Femur (tissue), 1 donor: Measurements from ENCODE around the gene ZMAT3.

Source experiments
- DNase-seq: peaks from one replicate; pipeline ENCODE4 v3.0.0-alpha.2; 2017

Gene ZMAT3

DNA sequence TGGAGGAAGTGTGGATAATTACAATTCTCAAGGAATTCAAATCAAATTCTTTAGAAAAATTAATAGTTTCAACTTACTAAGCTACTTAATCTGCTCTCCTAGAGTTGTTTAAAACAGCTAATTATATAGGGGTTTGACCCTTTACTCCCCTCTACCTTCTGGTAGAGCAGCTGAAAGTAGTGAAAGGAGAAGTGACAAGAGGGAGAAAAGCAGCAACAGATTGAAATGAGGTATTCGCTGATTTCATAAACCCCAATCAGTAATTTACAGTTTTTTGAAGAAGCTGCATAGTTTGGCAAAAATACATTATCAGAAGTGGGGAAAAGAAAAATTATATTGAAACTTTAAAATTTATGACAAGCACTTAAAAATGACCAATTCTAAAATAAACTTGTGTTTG is 52.8 kb downstream of the ZMAT3 start:
- no peak for DNase-seq

DNA sequence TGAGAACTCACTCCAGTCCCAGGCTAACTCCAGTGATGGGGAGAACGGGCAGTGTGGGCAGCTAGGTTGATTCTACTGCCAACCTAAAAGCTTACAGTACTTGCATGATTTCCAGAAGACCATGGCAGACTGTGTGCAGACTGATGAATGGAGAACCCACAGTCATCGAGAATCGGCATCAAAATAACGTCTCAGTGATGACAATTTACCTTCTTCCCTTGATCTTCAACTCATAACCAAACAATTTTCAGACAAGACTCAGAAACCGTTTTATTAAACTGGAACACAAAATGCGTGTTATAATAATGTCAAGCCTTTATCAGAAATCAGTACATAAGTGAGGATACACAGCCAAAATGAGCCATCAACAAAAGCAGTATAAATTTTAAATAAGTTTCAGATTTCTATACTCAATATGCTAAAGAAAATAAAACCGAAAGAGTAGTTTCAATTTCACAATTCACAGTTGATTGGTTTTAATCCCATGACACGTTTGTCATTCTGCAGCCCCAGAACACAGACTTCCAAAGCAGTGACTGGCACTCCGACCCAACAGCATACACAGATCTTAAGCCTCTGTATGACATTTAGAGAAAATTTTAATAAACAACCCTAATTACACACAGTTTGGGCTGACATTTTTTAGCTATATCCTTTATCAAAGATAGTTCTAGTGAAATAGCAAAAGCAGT is 54.5 kb downstream of the ZMAT3 start:
- no peak for DNase-seq

DNA sequence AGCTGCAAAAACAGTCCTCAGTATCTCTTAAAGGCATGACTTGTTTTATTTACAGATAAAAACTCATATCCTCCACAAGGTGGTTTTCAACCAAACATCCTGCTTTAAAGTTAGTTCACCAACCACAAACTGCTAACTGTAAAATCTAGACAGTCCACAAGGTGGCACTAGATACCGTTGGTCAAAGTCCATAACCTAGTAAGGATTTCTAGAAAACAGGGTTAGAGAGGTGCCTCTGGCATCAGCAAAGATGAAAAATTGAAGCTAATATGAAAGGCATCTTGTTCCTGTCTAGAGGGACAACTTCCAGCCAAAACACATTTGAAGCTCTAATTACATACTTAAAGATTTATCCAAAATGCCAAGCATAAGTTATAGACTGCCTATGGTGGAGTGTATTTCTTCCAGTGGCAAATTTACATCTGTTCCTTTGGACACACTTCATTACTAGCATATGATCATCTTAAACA is 56.0 kb downstream of the ZMAT3 start:
- peak; percentile 51 for DNase-seq

DNA sequence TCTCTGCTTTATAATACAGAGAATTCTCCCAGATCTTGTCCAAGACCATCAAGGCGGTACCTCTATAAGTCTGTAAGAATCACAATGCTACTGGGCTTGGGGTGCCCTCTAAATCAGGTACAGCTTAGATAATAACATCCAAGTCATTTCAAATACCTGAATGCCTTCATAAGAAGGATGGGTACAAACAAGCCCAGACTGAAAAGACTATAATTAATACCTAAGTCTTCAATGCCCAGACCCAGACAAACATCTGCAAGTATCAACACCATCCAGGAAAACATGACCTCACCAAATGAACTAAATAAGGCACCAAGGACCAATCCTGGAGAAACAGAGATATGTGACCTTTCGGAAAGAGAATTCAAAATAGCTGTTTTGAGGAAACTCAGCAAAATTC is 65.9 kb downstream of the ZMAT3 start:
- no peak for DNase-seq

GRCh38 chr3:179005213-179005612 is 66.4 kb downstream of the ZMAT3 start:
- no peak for DNase-seq

DNA sequence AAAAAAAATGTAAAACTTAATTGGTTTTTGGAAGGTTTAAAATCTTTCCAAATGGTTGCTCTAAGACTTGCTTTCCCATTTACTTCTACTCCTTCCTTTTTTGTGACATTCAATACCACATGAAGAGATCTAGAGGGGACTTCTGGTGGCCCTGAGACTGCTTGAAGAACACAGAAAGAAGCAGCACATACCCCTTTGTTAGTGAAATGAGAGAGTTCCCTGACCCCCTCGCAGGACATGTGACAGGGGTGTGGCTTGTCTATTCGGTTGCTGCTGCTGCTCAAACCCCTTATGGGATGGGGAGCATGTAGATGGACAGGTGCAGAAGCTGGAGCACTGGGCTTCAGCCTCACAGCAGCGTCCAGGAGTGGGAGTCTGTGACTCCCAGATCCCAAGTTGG is 71.0 kb downstream of the ZMAT3 start:
- DNase-seq = no peak

GRCh38 chr3:179000144-179000543 is 71.5 kb downstream of the ZMAT3 start:
- DNase-seq = no peak

GRCh38 chr3:178996399-178996798 is 75.2 kb downstream of the ZMAT3 start:
- no peak for DNase-seq

DNA sequence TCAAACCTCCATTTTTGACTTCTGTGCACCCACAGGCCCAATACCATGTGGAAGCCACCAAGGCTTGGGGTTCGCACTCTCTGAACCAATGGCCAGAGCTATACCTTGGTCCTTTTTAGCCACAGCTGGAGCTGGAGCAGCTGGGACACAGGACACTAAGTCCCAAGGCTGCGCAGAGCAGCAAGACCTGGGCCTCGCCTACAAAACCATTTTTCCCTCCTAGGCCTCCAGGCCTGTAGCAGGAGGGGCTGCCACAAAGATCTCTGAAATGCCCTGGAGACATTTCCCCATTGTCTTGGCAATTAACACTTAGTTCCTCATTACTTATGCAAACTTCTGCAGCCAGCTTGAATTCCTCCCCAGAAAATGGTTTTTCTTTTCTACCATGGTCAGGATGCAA is 81.3 kb downstream of the ZMAT3 start:
- no peak for DNase-seq

DNA sequence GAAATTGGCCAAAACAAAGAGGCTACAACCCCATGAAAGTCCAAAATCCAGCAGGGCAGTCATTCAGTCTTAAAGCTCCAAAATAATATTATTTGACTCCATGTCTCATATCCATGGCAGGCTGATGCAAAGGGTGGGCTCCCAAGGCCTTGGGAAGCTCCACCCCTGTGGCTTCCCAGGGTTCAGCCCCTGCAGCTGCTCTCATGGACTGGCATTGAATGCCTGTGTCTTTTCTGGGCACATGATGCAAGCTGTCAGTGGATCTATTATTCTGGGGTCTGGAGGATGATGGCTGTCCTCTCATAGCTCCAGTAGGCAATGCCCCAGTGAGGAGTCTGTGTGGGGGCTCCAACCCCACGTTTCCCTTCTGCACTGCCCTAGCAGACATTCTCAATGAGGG is 81.8 kb downstream of the ZMAT3 start:
- DNase-seq = no peak

DNA sequence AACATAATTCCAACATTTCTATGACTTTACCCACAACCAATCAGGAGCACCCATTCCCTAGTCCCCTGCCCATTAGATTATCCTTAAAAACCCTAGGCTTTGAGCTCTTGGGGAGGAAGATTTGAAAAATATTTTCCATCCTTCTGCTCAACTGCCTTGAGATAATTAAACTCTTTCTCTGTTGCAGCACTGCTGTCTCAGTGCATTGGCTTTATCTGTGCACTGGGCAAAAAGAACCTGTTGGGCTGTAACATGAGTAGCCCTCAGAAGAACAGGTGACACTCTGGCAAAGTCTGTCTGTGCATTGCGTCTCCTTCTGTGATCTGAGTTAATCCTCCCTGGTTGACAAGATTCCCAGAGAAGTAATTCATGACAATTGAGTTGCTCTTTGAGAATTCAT is 83.9 kb downstream of the ZMAT3 start:
- DNase-seq = no peak

DNA sequence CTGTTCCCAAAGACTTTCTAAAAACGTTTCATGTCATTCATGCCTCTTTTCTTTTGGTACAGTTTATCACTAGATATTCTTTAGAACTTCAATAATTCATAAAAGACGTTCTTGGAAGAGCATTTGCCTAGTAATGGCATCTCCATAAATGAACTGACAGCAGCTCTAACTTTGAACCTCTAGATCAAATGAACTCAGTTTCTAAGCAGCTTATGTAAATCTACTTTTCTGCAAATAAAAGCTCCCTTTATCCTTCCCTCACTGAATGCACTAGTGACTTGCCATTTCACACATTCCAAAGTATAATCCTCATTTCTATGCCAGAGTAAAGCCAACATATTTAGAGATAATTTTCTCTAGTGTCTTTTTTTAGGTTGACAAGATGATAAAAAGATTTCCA is 85.2 kb downstream of the ZMAT3 start:
- DNase-seq = no peak

DNA sequence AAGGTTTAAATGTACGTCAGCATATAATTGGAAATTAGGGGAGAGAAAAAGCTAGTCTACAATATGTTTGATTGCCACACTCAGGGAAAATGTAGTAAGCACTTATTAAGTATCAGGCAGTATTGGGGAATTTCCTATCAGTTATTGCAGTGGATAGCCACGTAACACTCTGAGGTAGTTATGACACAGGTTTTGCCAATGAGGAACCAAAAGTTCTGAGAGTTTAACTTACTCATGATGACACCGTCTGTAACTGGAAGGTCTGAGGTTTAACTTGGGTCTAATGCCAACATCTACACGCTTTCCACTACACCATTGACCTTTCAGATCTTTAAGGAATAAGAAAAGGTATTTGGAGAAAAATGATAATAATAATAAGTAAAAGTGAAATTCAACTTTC is 89.5 kb downstream of the ZMAT3 start:
- DNase-seq = no peak

DNA sequence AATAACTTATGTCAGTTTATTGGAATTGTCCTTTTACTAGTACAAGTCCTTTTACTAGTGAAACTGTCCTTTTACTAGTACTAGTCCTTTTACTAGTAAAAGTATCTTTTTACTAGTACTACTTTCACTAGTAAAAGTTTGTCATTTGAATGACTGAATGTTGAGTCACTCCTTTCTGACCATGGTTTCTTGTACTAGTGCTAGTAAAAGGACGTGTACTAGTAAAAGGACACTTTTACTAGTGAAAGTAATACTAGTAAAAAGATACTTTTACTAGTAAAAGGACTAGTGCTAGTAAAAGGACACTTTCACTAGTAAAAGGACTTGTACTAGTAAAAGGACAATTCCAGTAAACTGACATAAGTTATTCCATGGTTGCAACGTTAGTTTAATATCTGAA is 96.3 kb downstream of the ZMAT3 start:
- no peak for DNase-seq

GRCh38 chr3:178971614-178972013 is 100.0 kb downstream of the ZMAT3 start:
- no peak for DNase-seq

DNA sequence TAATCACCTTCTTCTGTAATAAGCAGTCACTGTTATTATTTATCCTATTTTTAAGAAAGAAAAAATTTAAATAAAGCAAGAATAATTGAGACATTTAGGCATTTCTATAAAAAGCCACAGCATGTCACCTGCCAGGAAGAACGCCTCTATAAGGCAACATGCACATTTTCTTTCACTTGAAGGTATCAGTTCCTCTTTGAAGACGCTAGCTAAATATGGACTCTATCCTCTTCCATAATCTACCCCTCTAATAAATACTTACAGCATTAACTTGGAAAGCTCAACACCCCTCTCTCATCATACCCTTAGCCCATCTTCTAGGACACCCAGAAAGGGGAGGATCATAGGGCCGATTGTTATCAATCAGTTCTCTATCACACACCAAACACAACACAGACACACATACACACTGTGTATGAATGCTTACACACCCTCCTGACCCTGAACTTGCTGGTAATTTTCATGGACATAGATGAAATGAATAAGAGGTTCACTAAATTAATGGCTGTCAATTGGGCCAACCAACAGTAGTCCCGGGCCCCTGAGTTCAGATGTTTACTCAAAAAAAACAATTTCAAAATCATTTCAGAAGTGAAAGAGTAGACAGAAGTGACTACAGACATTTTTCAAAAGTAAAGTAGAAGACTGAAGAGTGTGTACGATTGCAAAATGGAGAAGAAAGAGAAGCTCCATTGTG is 102.5 kb downstream of the ZMAT3 start:
- no peak for DNase-seq
